Measurements from ENCODE around the gene PRR15L. TPM values are rescaled to one million over a fixed set of nuclear protein-coding genes. Genes with fewer than 3 reads are reported as not detected.

PRR15L gene
- total and polyA plus RNA-seq, 2 of the 8 experiments (the other 6 are each of a cell fraction or from before 2014, with no cell fraction given) = 0.26 to 1.1 TPM

- no peak overlapping the region for H4K5ac ChIP-seq (ENCODE audit: insufficient read length, low read depth, low read length)
- no peaks in the 10 kb centered on the region for H3K79me1 ChIP-seq (ENCODE audit: low read depth, low read length)
- no peaks in the 10 kb centered on the region for H3K23me2 ChIP-seq (ENCODE audit: low read depth, low read length)
- H3K9me3 ChIP-seq (ENCODE audit: insufficient read depth in 2 of 2, low read depth in 1 of 2, low read length in 1 of 2) = no peaks in the 10 kb centered on the region
- H2BK120ac ChIP-seq (replicated peaks; ENCODE audit: low read depth, low read length) = no peak overlapping the region
- H2BK12ac ChIP-seq (ENCODE audit: low read depth, low read length) = no peak overlapping the region
- WGBS, 2 experiments (ENCODE audit: extremely low coverage in 1 of 2, insufficient coverage in 1 of 2, insufficient read length in 1 of 2, insufficient replicate concordance in 2 of 2, low coverage in 1 of 2, low lambda C conversion rate in 2 of 2, missing lambda C conversion rate in 1 of 2) = 94% methylated on average over 2 of the region's 2 CpGs; no CpG with 5 or more reads in 1 of the 2 experiments
- H3K56ac ChIP-seq (replicated peaks; ENCODE audit: insufficient read length, low read depth, low read length) = no peak overlapping the region
- H2AK5ac ChIP-seq (ENCODE audit: low read depth, low read length) = no peak overlapping the region
- H3K36me3 ChIP-seq (ENCODE audit: control insufficient read depth in 2 of 4, insufficient read depth in 4 of 4, low read length in 3 of 4) = peaks cover 3 to 22% (median 7%) of the 10 kb centered on the region in 4 experiments; a peak in 6 of 8 replicates
- CTCF ChIA-PET (ENCODE audit: partially characterized antibody) = interaction anchor here (1.0 to 13.8 kb wide), 6 partner anchors 17 to 85 kb away, joined by 3 to 154 read pairs (median 6); partner anchors contain the start of genes PNPO and SP2
- H2BK5ac ChIP-seq (ENCODE audit: low read depth, low read length) = no peak overlapping the region
- no peak overlapping the region for H3K9ac ChIP-seq (replicated peaks in 1 of 4; ENCODE audit: extremely low read depth in 1 of 4, low read depth in 3 of 4, low read length in 3 of 4)
- H3K23ac ChIP-seq (ENCODE audit: insufficient read length) = no peak overlapping the region
- DNase-seq (ENCODE audit: low read depth in 1 of 2, low spot score in 2 of 2) (no peak), FAIRE-seq (no peak)
- no peak overlapping the region for H4K91ac ChIP-seq (replicated peaks; ENCODE audit: insufficient read length, low read length)
- H4K20me1 ChIP-seq (replicated peaks in 1 of 2; ENCODE audit: control insufficient read depth in 1 of 2, insufficient read depth in 2 of 2, low read length in 2 of 2) = peaks cover 0 to 4% of the 10 kb centered on the region in 2 experiments
- no peak overlapping the region for H3K14ac ChIP-seq (ENCODE audit: insufficient read length)
- H3K27me3 ChIP-seq (replicated peaks in 1 of 4; ENCODE audit: control insufficient read depth in 3 of 4, extremely low read depth in 1 of 4, insufficient read depth in 3 of 4, low read length in 3 of 4) = no peaks in the 10 kb centered on the region
- POLR2A ChIA-PET (ENCODE audit: partially characterized antibody) = interaction anchor here (1.0 kb wide), 1 partner anchor 33 kb away, joined by 4 read pairs; the partner anchor contains the start of gene SP2
- H3K4ac ChIP-seq (replicated peaks; ENCODE audit: insufficient read length, low read depth, low read length) = no peak overlapping the region
- no peak overlapping the region for H4K8ac ChIP-seq (ENCODE audit: extremely low read depth, insufficient read depth, low read length)
- H3K18ac ChIP-seq (ENCODE audit: extremely low read depth, low read length) = no peak overlapping the region
- H2BK20ac ChIP-seq (ENCODE audit: low read length) = no peak overlapping the region
- no peak overlapping the region for H2BK15ac ChIP-seq (ENCODE audit: low read length)
- no peak overlapping the region for H3K27ac ChIP-seq (ENCODE audit: low read depth, low read length)
- H3K79me2 ChIP-seq (ENCODE audit: control insufficient read depth in 1 of 2, insufficient read depth in 2 of 2, low read length in 2 of 2) = no peaks in the 10 kb centered on the region
- H2AFZ ChIP-seq (ENCODE audit: low read length) = no peak overlapping the region
- H3K4me3 ChIP-seq (ENCODE audit: extremely low read depth in 1 of 4, insufficient read depth in 2 of 4, low read depth in 3 of 4, low read length in 4 of 4) = no peak overlapping the region
- no peak overlapping the region for H3K4me2 ChIP-seq (ENCODE audit: insufficient read depth in 1 of 2, low read depth in 2 of 2, low read length in 2 of 2)
- no peak for TF ChIP-seq HDAC6 (IDR thresholded peaks at IDR 0.05; ENCODE audit: low read depth, low read length)
- no peak for TF ChIP-seq CBX5 (IDR thresholded peaks at IDR 0.05; ENCODE audit: low read depth, low read length)
- no peak for TF ChIP-seq ASH2L (IDR thresholded peaks at IDR 0.05; ENCODE audit: low read length)
- no peak for TF ChIP-seq EP300 (IDR thresholded peaks at IDR 0.05; ENCODE audit: borderline replicate concordance in 1 of 2, low read depth in 2 of 2, low read length in 2 of 2)
- no peak for TF ChIP-seq RNF2 (IDR thresholded peaks at IDR 0.05; ENCODE audit: borderline replicate concordance, low read depth, low read length, missing control alignments, poor library complexity, severe bottlenecking)
- TF ChIP-seq JUN (IDR thresholded peaks at IDR 0.05; ENCODE audit: low read depth, low read length) = no peak
- no peak for TF ChIP-seq SIN3A (conservative IDR thresholded peaks at IDR 0.05 in 1 of 2, IDR thresholded peaks at IDR 0.05 in 1 of 2; ENCODE audit: low read depth in 1 of 2, low read length in 2 of 2)
- H3K4me1 ChIP-seq (replicated peaks in 1 of 4; ENCODE audit: control insufficient read depth in 3 of 4, insufficient read depth in 4 of 4, low read length in 3 of 4) = no peaks in the 10 kb centered on the region
Measured at GRCh38 chr17:47928415-47928814, 29.3 kb downstream of the PRR15L start.

All from H1 (cell line).